ENCODE results near the gene ADI1. TPM values are rescaled to one million over a fixed set of nuclear protein-coding genes. Genes with fewer than 3 reads are reported as not detected.
"Not testable (repeated sequence)": the region's sequence is repeated elsewhere in the genome, so short reads cannot be mapped to it uniquely, and the experiment has no call there.

Gene ADI1
- total and polyA plus RNA-seq, 12 donors: 49.2 to 204 (median 166) TPM

- intact Hi-C loops (cut with DNase I): no loop called here
- ATAC-seq (peak in 4 of 8 donors; percentile 25 to 51 (median 31)), DNase-seq (no peak)
- peaks cover 0 to 8% (median 0%) of the 10 kb centered on the region in 11 donors for H3K9me3 ChIP-seq
- TF ChIP-seq CTCF (IDR thresholded peaks at IDR 0.05): no peak
- 62 to 81% methylated on average over 13 of the region's 13 CpGs for WGBS, 2 donors
- no peak overlapping the region for H3K27ac ChIP-seq
- peaks cover 0 to 83% (median 34%) of the 10 kb centered on the region in 9 donors for H3K36me3 ChIP-seq
- no peak overlapping the region for H3K4me3 ChIP-seq
- H3K27me3 ChIP-seq: no peaks in the 10 kb centered on the region
- H3K4me1 ChIP-seq: peaks cover 0 to 21% (median 4%) of the 10 kb centered on the region in 9 donors
Observed at GRCh38 chr2:3503483-3503882, 15.8 kb downstream of the ADI1 start.

GRCh38 chr2:3503046-3503445, 16.3 kb downstream of the ADI1 start:
- no peaks in the 10 kb centered on the region for H3K27me3 ChIP-seq
- H3K27ac ChIP-seq: no peak overlapping the region
- intact Hi-C loops (cut with DNase I): no loop called here
- WGBS, 2 donors: 91 to 98% methylated on average over 14 of the region's 14 CpGs
- peak in 1 of 8 donors; percentile 11 for ATAC-seq
- peaks cover 0 to 21% (median 4%) of the 10 kb centered on the region in 9 donors for H3K4me1 ChIP-seq
- peaks cover 0 to 84% (median 38%) of the 10 kb centered on the region in 9 donors for H3K36me3 ChIP-seq
- H3K4me3 ChIP-seq: no peak overlapping the region
- H3K9me3 ChIP-seq: peaks cover 0 to 3% (median 0%) of the 10 kb centered on the region in 11 donors
- TF ChIP-seq CTCF (IDR thresholded peaks at IDR 0.05): no peak
- DNase-seq: no peak

GRCh38 chr2:3500326-3500899, 18.9 kb downstream of the ADI1 start:
- peaks cover 0 to 13% (median 0%) of the 10 kb centered on the region in 9 donors for H3K4me1 ChIP-seq
- intact Hi-C loops (cut with DNase I): no loop called here
- no peaks in the 10 kb centered on the region for H3K27me3 ChIP-seq
- ATAC-seq (peak in 3 of 8 donors; percentile 19 to 24 (median 24)), DNase-seq (no peak)
- no peaks in the 10 kb centered on the region for H3K9me3 ChIP-seq
- 96 to 97% methylated on average over 34 of the region's 34 CpGs for WGBS, 2 donors
- H3K36me3 ChIP-seq: peaks cover 0 to 94% (median 55%) of the 10 kb centered on the region in 9 donors
- H3K4me3 ChIP-seq: no peak overlapping the region
- TF ChIP-seq CTCF (IDR thresholded peaks at IDR 0.05): no peak
- no peak overlapping the region for H3K27ac ChIP-seq

- WGBS, 2 donors: 95 to 97% methylated on average over 18 of the region's 18 CpGs
- no peaks in the 10 kb centered on the region for H3K9me3 ChIP-seq
- H3K27ac ChIP-seq: no peak overlapping the region
- intact Hi-C loops (cut with DNase I): no loop called here
- peaks cover 0 to 11% (median 0%) of the 10 kb centered on the region in 9 donors for H3K4me1 ChIP-seq
- H3K27me3 ChIP-seq: no peaks in the 10 kb centered on the region
- TF ChIP-seq CTCF (IDR thresholded peaks at IDR 0.05): no peak
- no peak for ATAC-seq
- H3K4me3 ChIP-seq: no peak overlapping the region
- no peak for DNase-seq
- H3K36me3 ChIP-seq: peaks cover 0 to 85% (median 57%) of the 10 kb centered on the region in 9 donors
Observed at GRCh38 chr2:3498783-3499394, 20.4 kb downstream of the ADI1 start.

GRCh38 chr2:3496708-3497080, 22.6 kb downstream of the ADI1 start:
- Histone ChIP-seq H3K36me3 (peaks cover 0 to 69% (median 54%) of the 10 kb centered on the region in 9 donors), H3K4me1 (peaks cover 0 to 14% (median 0%) of the 10 kb centered on the region in 9 donors)
- 96% methylated on average over 15 of the region's 15 CpGs for WGBS, 2 donors
- ATAC-seq; H3K27ac ChIP-seq; H3K9me3 ChIP-seq; DNase-seq; H3K4me3 ChIP-seq; intact Hi-C loops (cut with DNase I); H3K27me3 ChIP-seq: not testable (repeated sequence)
